Breast epithelium (tissue), 4 donors: ENCODE results near the gene ABLIM2. TPM values are rescaled to one million over a fixed set of nuclear protein-coding genes. Genes with fewer than 3 reads are reported as not detected.

ENCODE experiments used
- DNase-seq, 2 donors: peaks; one replicate each; pipeline ENCODE4 v3.0.0-alpha.2; 2019; ENCODE audit warnings: low spot score in 2 of 2
- H3K27ac ChIP-seq, 2 donors: fragments of 200-600 bp; sonication (generic) in 1 of 2; one replicate each; pipeline ENCODE4 v1.5.1; 2016 to 2019; ENCODE audit warnings: mild to moderate bottlenecking in 1 of 2
- H3K27me3 ChIP-seq, 2 donors: fragments of 200-600 bp; sonication (generic) in 1 of 2; one replicate each; pipeline versions ENCODE4 v1.5.1 to v1.6.0; 2017 to 2019; ENCODE audit warnings: control low read depth in 1 of 2, mild to moderate bottlenecking in 1 of 2
- H3K36me3 ChIP-seq: fragments of 200-600 bp; one replicate; pipeline ENCODE4 v1.5.1; 2019
- H3K4me1 ChIP-seq, 2 donors: fragments of 200-600 bp; sonication (generic); one replicate each; pipeline ENCODE4 v1.5.1; 2016 to 2019; ENCODE audit warnings: control low read depth in 1 of 2
- H3K4me3 ChIP-seq, 3 donors: fragments of 200-600 bp; sonication (generic); 1 replicate in 2 of 3; 2 replicates in 1 of 3; pipeline ENCODE4 v1.5.1; 2016 to 2019; ENCODE audit warnings: mild to moderate bottlenecking in 3 of 3, moderate library complexity in 2 of 3
- H3K9me3 ChIP-seq, 2 donors: fragments of 200-600 bp; sonication (generic) in 1 of 2; one replicate each; pipeline ENCODE4 v1.5.1; 2016 to 2019; ENCODE audit warnings: control low read depth in 1 of 2
- POLR2A ChIP-seq: fragments of 450-650 bp; IDR thresholded peaks from one replicate; pipeline ENCODE4 v1.6.1; 2016; ENCODE audit warnings: antibody characterized with exemption, mild to moderate bottlenecking, moderate library complexity
- POLR2AphosphoS5 ChIP-seq, 3 donors: sonication (generic); formaldehyde crosslinking; IDR thresholded peaks; one replicate each; pipeline ENCODE4 v1.6.1; 2017; ENCODE audit warnings: antibody characterized with exemption in 3 of 3
- intact Hi-C: fragments of 100-400 bp; cut with DNase I; formaldehyde crosslinking; loops from one replicate; pipeline ENCODE4 v1.15.1; 2023; ENCODE audit warnings: low total_unique reads
- total RNA-seq, 3 donors: library from RNA; depleted of rRNA; stranded (reverse); fragments of >200 nt; gene quantifications; one replicate each; pipeline ENCODE4 v1.1.0, GENCODE V29; 2016
- TF ChIP-seq, protein P1 (sequence below), 3 donors: fragments of 450-650 bp; IDR thresholded peaks; one replicate each; pipeline ENCODE4 v1.5.1; 2016 to 2017; ENCODE audit warnings: antibody characterized with exemption in 3 of 3, mild to moderate bottlenecking in 3 of 3, moderate library complexity in 3 of 3

The ABLIM2 gene
- total RNA-seq, 3 donors from 2014 or later, result 4.8 to 11.5 (median 8.2) TPM

DNA sequence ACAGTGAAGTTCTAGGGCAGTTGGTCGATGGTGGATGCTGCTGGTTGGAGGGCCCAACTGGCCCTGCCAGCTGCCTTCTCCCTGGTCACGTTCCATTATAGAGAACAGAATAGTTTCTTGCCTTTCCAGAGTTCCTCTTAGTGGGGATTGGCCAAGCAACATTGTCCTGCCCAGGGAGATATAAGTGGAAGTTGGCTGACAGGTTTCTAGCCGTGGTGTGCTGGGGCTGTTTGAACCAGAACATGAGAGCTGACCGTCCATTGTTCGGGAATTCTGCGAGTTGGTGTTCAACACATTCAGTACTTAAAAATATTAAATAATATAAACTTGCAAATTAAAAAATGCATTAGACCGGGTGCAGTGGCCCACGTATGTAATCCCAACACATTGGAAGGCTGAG, 215.4 kb downstream of the ABLIM2 start:
- TF ChIP-seq, protein P1, sequence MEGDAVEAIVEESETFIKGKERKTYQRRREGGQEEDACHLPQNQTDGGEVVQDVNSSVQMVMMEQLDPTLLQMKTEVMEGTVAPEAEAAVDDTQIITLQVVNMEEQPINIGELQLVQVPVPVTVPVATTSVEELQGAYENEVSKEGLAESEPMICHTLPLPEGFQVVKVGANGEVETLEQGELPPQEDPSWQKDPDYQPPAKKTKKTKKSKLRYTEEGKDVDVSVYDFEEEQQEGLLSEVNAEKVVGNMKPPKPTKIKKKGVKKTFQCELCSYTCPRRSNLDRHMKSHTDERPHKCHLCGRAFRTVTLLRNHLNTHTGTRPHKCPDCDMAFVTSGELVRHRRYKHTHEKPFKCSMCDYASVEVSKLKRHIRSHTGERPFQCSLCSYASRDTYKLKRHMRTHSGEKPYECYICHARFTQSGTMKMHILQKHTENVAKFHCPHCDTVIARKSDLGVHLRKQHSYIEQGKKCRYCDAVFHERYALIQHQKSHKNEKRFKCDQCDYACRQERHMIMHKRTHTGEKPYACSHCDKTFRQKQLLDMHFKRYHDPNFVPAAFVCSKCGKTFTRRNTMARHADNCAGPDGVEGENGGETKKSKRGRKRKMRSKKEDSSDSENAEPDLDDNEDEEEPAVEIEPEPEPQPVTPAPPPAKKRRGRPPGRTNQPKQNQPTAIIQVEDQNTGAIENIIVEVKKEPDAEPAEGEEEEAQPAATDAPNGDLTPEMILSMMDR (IDR thresholded peaks at IDR 0.05), result no peak
- TF ChIP-seq POLR2A (no peak), POLR2AphosphoS5 (IDR thresholded peaks at IDR 0.05) (no peak)
- no peaks in the 10 kb centered on the region for H3K9me3 ChIP-seq
- peak in 1 of 2 donors; percentile 10 for DNase-seq
- H3K27ac ChIP-seq, result no peak overlapping the region
- no peak overlapping the region for H3K4me3 ChIP-seq
- no peaks in the 10 kb centered on the region for H3K36me3 ChIP-seq
- intact Hi-C loops, result no loop called here
- H3K27me3 ChIP-seq, result no peaks in the 10 kb centered on the region
- H3K4me1 ChIP-seq, result no peaks in the 10 kb centered on the region

DNA sequence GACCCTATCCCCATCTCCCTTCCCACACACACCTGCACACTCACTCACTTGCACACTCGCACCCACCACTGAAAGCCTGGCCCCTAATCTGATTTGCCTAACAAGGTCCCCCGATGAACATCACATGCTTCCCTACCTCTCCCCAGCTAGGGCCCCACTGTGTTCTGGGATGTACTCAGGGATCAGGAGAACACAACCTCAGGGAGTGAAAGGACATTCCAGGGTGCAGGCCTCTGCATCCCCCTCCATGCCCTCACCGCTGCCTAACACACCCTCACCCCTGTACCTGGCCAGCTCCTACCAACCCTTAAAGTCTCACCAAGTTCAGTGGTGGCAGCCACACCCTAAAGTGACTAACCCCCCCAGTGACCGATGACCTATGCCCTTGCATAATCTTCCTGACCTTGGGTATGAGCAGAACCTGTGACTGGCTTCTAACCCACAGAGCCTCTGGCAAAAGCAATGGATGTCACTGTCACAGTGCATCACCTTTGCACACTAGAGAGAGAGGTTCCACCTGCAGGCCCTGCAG, 216.6 kb downstream of the ABLIM2 start:
- DNase-seq, result peak in 1 of 2 donors; percentile 43
- H3K9me3 ChIP-seq, result no peaks in the 10 kb centered on the region
- H3K4me3 ChIP-seq, result no peak overlapping the region
- no peaks in the 10 kb centered on the region for H3K4me1 ChIP-seq
- H3K27ac ChIP-seq, result no peak overlapping the region
- H3K36me3 ChIP-seq, result no peaks in the 10 kb centered on the region
- TF ChIP-seq, protein P1 (IDR thresholded peaks at IDR 0.05), result no peak
- TF ChIP-seq POLR2AphosphoS5 (IDR thresholded peaks at IDR 0.05) (no peak), POLR2A (no peak)
- intact Hi-C loops, result no loop called here
- no peaks in the 10 kb centered on the region for H3K27me3 ChIP-seq

DNA sequence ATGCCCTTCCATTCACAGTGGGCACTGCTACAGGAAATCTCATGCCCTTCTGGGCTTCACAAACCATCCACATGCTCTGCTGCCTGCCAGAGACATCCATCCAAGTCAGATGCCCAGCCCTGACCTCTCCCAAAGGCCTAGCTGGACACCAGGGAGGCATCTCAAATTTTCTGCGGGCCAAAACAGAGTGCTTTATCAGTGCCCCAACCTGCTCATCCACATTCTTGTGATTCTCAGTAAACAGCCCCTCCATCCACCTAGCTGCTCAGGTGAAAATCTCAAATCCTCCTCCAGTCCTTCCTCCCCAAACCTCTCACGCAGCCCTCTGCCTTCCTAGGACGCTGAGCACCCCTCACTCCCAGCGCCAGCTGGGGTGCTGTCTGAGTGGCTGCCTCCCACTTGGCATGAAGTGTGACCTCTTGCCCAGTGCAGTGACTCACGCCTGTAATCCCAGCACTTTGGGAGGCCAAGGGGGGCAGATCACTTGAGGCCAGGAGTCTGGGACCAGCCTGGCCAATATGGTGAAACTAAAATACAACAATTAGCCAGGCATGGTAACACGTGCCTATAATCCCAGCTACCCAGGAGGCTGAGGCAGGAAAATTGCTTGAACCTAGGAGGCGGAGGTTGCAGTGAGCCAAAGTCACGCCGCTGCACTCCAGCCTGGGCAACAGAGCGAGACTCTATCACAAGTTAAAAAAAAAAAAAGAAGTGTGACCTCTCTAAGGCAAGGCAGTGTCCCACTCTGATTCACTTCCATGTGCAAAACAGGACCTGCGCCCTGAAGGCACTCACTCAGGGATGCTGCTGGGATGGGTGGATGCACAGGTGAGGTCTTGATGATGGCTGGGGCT, 217.3 kb downstream of the ABLIM2 start:
- Histone ChIP-seq H3K36me3 (no peaks in the 10 kb centered on the region), H3K27ac (no peak overlapping the region), H3K9me3 (no peaks in the 10 kb centered on the region), H3K4me3 (no peak overlapping the region), H3K27me3 (no peaks in the 10 kb centered on the region), H3K4me1 (no peaks in the 10 kb centered on the region)
- TF ChIP-seq, protein P1 (IDR thresholded peaks at IDR 0.05), result no peak
- no peak for TF ChIP-seq POLR2AphosphoS5 (IDR thresholded peaks at IDR 0.05)
- TF ChIP-seq POLR2A, result no peak
- intact Hi-C loops, result no loop called here
- peak in 1 of 2 donors; percentile 45 for DNase-seq

DNA sequence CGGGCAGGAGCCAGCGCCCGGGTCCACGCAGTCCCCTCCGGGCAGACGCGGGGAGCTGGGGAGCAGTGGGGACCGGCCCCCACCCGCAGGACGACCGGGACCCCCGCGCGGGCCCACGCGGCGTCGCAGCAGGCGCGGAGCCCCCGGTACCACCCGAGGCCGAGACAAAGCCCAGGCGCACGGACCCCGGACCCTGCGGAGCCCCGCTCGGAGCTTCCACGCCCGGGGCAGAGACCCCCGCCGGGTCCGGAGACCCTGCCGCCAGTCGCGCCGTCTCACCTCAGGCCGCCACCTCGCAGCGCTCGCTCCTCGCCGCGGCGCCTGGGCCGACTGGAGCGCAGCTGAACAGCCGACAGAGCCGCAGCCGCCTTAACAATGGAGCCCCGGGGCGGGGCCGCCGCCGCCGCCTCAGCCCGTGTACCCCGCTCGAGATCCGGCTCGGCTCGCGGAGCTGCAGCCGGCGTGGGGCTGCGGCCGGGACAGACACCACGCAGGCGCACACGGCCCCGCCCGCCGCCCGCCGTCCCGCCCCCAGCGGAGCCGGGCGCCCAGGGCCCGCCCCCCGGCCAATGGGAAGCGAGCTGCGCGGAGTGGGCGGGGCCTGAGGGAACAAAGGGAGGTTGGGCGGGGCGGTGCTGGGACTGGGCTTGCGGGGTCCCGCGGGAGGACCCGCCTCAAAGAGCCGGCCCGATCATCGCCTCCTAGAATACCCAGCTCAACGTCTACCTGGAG, 219.1 kb downstream of the ABLIM2 start, which contains the start of gene AFAP1:
TSS of gene AFAP1 (minus strand) at position 485 of the 732 bp plus-strand sequence. CDS start 67,783 bp downstream, outside the sequence.
- peak; percentile 83 to 85 for DNase-seq
- Histone ChIP-seq H3K9me3 (no peaks in the 10 kb centered on the region), H3K4me1 (no peaks in the 10 kb centered on the region), H3K27me3 (no peaks in the 10 kb centered on the region), H3K27ac (peak within 1 kb of the TSS; percentile 88 to 89), H3K36me3 (no peaks in the 10 kb centered on the region), H3K4me3 (peak within 1 kb of the TSS; percentile 81 to 85 (median 81))
- intact Hi-C loops, result no loop called here
- TF ChIP-seq POLR2AphosphoS5 (IDR thresholded peaks at IDR 0.05) (peak; percentile 41 to 56 (median 52)), POLR2A (no peak)

DNA sequence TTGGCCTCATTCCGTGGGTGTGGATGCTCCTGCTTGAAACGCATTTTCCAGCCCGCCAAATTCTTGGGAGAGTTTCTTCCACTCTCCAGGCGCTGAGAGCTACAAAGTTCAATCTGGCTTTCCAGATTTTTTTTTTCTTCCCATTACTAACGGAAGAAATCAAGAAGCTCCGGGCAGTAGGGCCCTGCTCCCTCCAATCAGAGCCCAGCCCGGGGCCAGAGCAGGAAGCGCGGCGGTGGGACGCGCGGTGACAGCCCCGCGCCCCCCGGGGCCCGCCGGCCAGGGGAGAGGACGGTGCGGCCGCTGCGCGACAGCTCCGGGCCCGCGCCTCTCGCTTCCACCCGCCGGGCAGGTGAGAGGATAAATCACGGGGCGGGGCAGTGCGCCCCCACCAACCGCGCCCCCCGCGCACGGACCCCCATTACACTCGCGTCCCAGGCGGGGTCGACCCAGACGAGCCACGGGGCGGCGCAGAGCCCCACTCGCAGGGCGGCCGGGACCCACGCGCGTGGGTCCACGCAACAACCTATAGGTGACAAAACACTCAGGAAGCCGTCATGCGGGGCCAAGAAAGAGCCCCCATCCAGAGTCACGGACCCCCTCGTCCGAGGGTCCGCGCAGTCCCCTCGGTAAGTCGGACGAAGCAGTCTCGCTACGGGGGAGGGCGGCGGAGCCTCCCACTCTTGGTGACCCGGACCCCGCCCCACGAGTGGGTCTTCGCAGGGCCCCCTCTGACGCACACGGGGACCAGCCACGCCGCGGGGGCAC, 219.8 kb downstream of the ABLIM2 start:
- H3K9me3 ChIP-seq, result no peaks in the 10 kb centered on the region
- H3K4me1 ChIP-seq, result no peaks in the 10 kb centered on the region
- no peaks in the 10 kb centered on the region for H3K36me3 ChIP-seq
- DNase-seq, result peak in 1 of 2 donors; percentile 52
- peak overlapping the region; percentile 88 to 89 for H3K27ac ChIP-seq
- intact Hi-C loops, result no loop called here
- TF ChIP-seq, protein P1 (IDR thresholded peaks at IDR 0.05), result no peak
- TF ChIP-seq POLR2AphosphoS5 (IDR thresholded peaks at IDR 0.05), result peak in 1 of 3 donors; percentile 6
- TF ChIP-seq POLR2A, result no peak
- H3K27me3 ChIP-seq, result no peaks in the 10 kb centered on the region
- peak overlapping the region; percentile 81 to 85 (median 81) for H3K4me3 ChIP-seq
